ENCODE data around the gene MED26. TPM values are rescaled to one million over a fixed set of nuclear protein-coding genes. Genes with fewer than 3 reads are reported as not detected.
"Not testable (repeated sequence)": the region's sequence is repeated elsewhere in the genome, so short reads cannot be mapped to it uniquely, and the experiment has no call there.

The MED26 gene
- total RNA-seq, 4 donors from 2014 or later = 12.0 to 16.6 (median 14.5) TPM

GRCh38 chr19:16671652-16672274, 43.8 kb upstream of the MED26 start:
- TF ChIP-seq POLR2A (IDR thresholded peaks at IDR 0.05) (no peak), CTCF (IDR thresholded peaks at IDR 0.05) (no peak)
- no peak for DNase-seq (ENCODE audit: low spot score in 2 of 2)
- no peak overlapping the region for H3K4me3 ChIP-seq (ENCODE audit: low read depth, poor library complexity, severe bottlenecking)
- intact Hi-C loops (cut with DNase I; ENCODE audit: low total_unique reads) = no loop called here
- 79 to 85% methylated on average over 9 to 12 of the region's 12 CpGs for WGBS, 2 donors

- intact Hi-C loops (cut with DNase I; ENCODE audit: low total_unique reads) = no loop called here
- 93 to 95% methylated on average over 13 of the region's 13 CpGs for WGBS, 2 donors
- no peak for DNase-seq (ENCODE audit: low spot score in 2 of 2)
- TF ChIP-seq CTCF (IDR thresholded peaks at IDR 0.05) = no peak
- H3K4me3 ChIP-seq (ENCODE audit: low read depth, poor library complexity, severe bottlenecking) = no peak overlapping the region
Observed at GRCh38 chr19:16670291-16670690, 42.3 kb upstream of the MED26 start.

GRCh38 chr19:16668702-16669101, 40.7 kb upstream of the MED26 start:
- DNase-seq (ENCODE audit: low spot score in 2 of 2); H3K4me3 ChIP-seq (ENCODE audit: low read depth, poor library complexity, severe bottlenecking); intact Hi-C loops (cut with DNase I; ENCODE audit: low total_unique reads): not testable (repeated sequence)
- 95 to 98% methylated on average over 4 of the region's 4 CpGs for WGBS, 2 donors

- H3K4me3 ChIP-seq (ENCODE audit: low read depth, poor library complexity, severe bottlenecking) = no peak overlapping the region
- TF ChIP-seq POLR2A (IDR thresholded peaks at IDR 0.05) (no peak), CTCF (IDR thresholded peaks at IDR 0.05) (no peak)
- 92% methylated on average over 5 of the region's 5 CpGs for WGBS, 2 donors
- DNase-seq (ENCODE audit: low spot score in 2 of 2) = no peak
- intact Hi-C loops (cut with DNase I; ENCODE audit: low total_unique reads) = no loop called here
Observed at GRCh38 chr19:16668176-16668575, 40.2 kb upstream of the MED26 start.

GRCh38 chr19:16661480-16662034, 33.6 kb upstream of the MED26 start:
- intact Hi-C loops (cut with DNase I; ENCODE audit: low total_unique reads) = no loop called here
- DNase-seq (ENCODE audit: low spot score in 2 of 2) = peak; percentile 17 to 87
- TF ChIP-seq POLR2A (IDR thresholded peaks at IDR 0.05) (no peak), CTCF (IDR thresholded peaks at IDR 0.05) (no peak)
- 2 to 4% methylated on average over 28 to 31 of the region's 31 CpGs for WGBS, 2 donors
- H3K4me3 ChIP-seq (ENCODE audit: low read depth, poor library complexity, severe bottlenecking) = peak overlapping the region; percentile 63

- DNase-seq (ENCODE audit: low spot score in 2 of 2) = peak; percentile 16 to 86
- intact Hi-C loops (cut with DNase I; ENCODE audit: low total_unique reads) = no loop called here
- TF ChIP-seq CTCF (IDR thresholded peaks at IDR 0.05) = no peak
- no peak for TF ChIP-seq POLR2A (IDR thresholded peaks at IDR 0.05)
- peak within 1 kb of the TSS; percentile 69 for H3K4me3 ChIP-seq (ENCODE audit: low read depth, poor library complexity, severe bottlenecking)
- 1 to 3% methylated on average over 15 to 30 of the region's 76 CpGs for WGBS, 2 donors
Observed at GRCh38 chr19:16660763-16661479, 32.9 kb upstream of the MED26 start, which contains the start of gene TMEM38A. TMEM38A (plus strand) TSS chr19:16661139; CDS start chr19:16661218, 79 bp downstream.

Data from lower leg skin (tissue), 4 donors.